GM18868 (cell line): ENCODE data around the gene OPCML.

Experiments used
- ATAC-seq: cut with Tn5 transposase; IDR thresholded peaks from one replicate; pipeline ENCODE4 v1.9.1; 2021; ENCODE audit warnings: mild to moderate bottlenecking, moderate library complexity; ENCODE audit not compliant: unreplicated experiment

The OPCML gene

DNA sequence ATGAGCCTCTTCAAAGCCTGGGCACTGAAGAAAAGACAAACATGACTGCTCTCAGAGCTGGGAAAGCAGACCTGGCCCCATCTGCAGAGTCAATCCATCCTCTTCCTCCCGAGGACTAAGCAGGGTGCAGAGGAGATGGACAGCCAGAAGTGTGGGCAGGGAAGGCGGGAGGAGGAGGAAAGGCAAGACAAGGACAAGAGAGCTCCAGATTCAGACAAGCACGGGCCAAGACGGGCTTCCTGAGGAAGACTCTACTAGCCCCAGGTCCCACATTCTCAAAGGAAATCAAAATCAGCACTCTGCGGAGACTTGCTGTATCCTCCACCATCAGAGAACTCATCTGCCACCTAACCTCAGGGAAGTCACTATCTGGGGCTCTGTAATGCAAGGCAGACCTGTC lies 28.5 kb downstream of the OPCML start:
- ATAC-seq: no peak

DNA sequence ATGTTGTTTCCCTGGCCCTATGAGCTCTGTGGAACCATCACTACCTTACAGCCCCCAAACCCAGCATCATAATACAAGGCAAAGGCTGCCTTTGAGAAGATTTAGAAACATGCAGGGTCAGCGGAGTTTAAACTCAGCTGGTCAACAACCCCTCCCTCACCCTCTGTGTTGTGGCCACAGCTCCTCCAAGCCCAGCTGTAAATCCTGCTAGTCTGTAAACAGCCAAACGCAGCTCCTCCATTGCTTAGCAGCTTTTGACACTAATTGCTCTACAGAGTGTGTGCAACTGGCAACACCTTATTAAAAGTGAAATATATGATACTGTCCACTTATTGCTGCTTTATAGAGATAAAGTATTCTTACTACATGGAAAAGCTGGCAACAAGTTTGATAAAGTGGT lies 29.1 kb downstream of the OPCML start:
- ATAC-seq: no peak

DNA sequence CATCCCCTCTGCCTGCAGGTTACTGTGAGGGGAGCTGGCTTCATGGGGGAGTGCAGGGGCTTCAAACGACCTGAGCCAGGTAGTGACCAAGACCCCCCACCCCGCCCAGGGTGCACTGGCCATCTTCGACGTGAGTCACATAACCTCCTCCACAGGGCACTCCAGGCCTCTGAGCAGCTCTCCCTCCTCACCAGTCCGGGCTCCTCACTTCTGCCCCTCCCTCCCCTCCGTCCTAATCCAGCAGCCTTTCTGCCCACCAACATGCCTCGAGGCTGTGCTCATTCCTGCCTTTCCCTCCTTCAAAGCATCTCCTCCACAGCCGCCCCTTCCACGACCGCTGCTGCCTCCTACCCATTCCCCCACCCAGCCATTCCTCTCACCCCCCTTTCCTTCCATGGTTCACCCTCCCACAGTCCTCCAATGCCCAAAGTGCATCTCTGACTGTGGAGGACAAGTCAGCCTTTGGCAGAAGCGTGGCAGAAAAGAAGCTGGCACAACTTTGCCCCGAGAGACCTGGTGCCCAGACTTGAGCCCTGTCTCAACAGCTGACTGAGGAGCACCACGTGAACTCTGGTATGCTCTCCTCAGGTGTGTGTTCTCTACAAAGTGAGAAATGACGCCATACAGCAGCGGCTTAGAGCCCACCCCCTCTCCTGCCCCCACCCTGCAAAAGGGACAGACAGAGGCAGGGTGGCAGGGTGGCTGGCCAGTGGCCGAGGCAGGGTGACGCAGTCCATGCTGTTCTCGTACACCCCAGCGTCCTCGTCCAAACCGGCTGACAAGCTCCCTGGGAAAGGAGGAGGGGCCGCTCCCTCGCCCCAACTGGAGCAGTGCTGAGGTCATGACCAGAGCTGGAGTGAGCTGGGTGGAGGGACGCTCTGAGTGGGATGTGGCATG lies 30.4 kb downstream of the OPCML start:
- no peak for ATAC-seq

DNA sequence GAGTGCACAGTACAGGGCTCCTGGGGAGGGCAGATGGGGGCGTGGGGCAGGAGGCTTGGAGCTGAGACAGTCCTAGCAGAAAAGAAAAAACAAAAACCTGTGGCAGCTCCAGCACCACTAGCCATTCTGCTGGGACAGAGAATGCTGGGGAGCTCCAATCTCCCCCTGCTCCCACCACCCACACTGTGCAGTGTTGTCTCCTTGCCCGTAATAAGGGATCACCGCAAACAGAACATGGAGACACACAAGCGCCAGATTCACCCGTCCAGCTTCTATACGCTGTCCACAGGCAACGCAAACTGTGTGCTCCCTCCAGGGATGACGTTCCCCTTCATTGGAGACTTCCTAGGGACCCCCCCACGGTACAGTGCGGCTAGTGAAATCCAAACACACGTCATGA lies 31.4 kb downstream of the OPCML start:
- ATAC-seq: no peak

DNA sequence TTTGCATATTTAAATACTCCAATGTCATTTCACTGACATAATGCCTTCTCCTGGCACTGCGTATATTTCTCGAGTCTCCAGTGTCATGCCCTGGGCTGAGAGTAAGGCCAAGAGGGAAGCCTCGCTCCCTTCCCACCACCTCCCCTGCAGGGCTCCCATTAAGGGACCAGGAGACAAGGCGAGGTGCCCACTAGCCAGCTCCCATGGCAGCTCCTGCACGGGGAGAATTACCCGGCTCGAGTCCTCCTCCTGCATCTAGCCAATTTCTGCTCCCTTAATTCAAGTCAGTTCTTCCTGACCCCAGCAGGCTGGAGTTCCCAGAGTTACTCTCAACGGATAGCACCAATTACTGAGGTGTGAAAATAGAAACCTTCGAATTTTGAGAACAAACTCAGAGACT lies 31.9 kb downstream of the OPCML start:
- ATAC-seq: no peak

DNA sequence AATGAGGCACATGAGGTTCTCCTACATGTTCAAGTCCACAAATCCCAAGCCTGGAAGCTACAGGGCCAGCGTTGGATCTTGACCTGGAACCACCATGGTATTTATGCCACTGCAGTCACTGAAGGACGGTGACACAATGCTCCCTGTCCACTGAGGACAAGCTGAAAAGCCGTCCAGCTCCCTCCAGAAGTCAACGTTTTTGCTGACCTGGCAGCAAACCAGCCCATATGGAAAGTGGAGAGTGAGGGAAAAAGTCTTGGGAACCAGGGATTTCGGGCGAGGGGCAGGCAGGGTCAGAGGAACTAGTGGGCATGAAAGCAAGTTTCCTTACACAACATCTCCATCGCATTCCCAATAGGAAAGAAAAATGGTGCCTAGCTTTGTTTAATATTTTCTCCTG lies 33.3 kb downstream of the OPCML start:
- no peak for ATAC-seq

DNA sequence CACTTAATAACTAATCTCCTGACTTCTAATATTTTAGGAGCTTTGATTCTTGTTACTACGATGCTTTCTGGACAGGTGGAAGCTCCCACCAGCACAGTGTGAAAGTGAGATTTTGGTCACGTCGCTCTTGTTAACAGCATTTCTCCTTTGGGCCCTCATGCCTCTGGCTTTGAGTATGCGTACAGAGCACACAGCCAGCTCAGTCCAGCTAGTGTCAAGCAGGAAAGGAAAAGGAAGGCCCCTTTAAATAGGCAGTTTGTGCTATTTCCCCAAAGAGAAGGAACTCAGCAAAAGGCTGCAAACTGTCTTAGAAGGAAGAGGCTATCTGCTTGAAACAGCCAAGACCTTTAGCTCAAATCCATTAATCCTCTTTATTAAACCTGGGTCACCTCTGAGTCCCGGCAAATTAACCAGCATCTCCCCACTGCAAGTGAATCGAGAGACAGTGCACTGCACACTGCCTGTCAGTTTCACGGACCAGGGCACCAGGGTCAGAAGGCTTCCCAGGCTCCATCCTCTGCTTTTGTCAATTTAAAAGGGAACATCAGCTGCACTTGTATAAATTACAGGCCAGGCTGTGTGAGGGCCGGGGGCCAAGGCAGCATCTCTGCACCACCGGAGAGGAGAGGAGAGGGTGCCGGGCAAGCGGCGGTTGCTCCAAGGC lies 34.7 kb downstream of the OPCML start:
- ATAC-seq: no peak

DNA sequence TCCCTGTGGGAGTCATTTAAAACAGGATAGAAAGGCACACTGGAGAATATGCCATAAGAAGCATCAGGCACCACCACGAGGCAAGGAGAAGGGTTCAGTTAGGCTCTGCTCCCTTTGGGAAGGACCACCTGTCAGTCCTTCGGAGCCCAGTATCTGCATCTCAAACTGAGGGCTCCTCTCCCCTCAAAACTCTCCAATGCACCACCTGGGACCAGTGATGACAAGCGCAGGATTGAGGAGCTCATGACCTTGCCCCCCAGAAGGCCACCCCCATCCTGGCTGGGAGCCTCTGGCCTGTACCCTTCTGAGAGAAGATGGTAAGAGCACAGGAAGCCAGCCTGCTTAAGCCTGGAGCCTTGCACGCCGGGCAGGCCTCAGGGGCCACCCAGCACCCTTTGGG lies 39.4 kb downstream of the OPCML start:
- ATAC-seq: no peak

DNA sequence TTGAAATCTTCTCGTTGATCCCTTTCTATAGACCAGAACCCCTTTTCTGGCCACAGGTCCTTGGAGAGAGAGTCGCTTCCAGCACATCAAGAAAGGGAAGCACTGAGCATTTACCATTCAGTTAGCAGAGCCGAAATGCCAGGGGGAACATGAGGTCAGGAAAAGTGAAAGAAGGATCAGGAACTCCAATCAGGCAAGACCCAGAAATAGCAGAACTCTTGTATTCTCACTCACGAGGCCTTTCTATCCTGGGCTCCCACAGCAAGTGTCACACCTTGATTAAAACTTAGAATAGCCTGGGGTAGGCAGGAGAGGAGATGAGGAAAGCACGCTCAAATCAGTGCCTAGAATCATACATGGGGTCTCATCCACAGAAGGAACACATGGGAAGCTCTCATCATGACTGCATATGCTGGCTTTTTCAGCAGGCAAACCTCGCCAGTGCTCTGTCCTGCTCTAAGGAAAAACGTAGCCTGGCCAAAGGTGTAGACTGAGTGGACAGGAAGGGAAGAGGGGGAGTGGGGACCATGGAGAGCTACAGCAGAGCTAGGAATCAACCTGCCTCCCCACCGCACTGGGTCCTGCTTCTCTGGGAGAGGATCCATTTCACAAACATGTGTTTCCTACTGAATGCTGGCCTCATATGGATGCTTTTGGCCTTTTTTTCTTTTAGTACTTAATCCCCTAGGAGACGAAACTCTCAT lies 40.5 kb downstream of the OPCML start:
- no peak for ATAC-seq

DNA sequence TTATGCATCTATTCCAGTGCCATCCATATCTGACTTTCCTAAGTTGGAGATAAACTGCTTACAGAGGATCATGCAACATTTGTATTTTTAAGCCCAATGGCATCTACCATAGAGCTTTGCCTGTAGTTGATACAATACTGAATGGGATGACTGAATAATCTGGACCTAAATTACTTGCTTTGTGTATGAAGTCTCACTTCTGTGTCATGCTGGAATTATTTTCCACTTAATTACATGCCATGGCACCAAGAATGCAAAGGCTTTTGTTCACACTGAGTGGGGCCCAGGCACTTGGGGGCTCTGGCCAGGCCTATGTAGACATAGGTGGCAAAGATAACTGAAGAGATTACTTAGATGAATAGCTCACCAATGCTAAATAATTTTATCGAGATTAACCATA lies 51.6 kb downstream of the OPCML start:
- no peak for ATAC-seq

DNA sequence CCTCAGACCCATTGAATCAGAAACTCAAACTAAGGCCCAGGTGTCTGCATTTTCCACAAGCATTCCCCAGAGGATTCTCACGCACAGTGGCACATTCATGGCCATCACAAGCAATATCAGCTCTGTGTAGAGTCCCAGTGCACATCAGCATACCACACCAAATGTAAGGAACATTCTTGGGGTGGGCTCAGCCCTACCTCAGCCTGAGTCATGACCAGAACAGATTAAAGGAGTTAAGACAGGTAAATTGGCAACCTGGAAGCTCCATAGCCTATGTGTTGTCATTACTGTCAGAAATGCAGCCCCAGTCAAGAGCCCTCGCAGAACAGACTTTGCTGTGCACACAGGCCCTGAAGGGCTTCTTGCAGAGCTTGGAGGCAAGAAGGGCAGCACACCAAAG lies 53.1 kb downstream of the OPCML start:
- ATAC-seq: no peak

DNA sequence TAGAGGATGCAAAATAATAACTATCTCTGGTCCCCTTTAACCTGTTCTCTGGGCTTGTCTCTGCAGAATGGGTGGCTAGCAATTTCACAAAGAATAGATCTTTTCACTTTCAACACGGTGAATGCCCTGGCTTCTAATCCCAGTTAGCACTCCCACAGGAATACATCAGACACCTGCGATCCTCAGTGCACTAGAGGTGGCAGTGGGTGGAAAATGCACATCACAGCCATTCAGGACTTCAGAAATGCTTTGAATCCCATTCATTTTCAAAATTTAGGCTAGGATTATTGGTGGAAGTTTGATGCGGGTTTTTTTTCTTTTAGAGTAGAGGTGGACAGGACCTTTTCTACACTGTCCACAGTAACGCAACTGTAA lies 55.1 kb downstream of the OPCML start:
- no peak for ATAC-seq

DNA sequence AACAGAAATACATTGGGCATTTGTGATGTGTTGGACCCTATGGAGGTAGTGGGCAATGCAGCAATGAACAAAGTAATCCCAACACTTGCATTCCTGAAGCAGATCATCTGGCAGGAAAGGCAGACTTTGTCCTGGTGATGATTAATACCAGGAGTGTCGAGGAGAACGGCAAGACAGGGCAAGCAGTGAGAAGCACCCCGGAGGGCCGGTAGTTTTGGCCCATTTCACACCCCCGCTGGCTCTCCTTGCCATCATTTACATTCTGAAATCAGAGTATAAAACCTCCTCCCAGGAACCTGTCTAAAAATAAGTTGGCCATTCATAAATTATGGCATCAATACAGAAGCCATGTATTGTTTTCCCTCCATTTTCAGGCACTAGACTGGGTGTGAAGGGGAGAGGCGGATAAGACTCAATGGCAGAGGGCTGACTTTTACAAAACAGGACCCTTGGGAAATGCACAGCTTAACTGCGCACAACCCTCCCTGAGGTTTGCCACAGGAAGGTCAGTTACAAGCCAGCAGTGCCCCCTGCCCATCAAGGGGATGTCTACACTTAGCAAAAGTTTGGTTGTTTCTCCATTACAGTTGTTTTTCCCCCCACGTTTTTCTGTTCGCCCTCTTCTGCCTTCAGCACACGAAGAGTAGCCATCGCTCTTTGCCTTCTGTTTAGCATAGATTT lies 55.6 kb downstream of the OPCML start:
- ATAC-seq: no peak

DNA sequence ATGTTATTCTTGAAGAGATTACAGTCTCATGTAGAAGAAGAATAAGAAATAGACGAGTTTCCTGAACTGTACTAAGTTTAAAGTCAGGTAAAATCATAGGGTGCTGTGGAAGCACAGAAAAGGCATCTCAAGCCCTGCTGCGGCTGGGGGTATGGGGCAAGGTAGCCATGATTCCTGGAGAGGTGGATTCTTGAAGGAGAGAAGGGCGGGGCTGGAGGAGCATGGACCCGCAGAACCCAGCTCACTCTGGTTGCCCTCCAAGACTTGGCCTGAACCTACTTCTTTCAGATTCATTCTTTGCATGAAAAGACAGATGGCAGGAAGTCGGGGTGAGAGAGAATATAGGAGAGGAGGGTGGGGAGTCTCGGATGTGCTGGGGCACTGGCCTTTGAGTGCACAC lies 57.8 kb downstream of the OPCML start:
- no peak for ATAC-seq

DNA sequence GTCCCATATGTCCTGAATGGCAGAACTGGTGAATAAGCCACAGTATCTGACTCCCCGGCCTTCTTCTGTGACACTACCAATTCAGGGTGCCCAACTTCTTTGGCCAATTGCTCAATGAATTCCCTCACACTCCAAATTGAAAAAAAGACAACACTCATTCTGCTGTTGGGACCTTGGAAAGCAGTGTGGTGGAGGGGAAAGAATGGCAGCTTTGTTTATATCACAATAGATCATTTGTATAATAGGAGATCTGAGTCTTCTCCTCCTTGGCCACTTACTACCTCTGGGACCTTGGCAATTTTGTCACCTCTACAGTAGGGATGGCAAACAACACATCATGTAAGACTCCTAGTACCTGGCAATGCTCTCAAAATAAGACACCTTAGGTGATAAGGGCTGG lies 64.6 kb downstream of the OPCML start:
- no peak for ATAC-seq

DNA sequence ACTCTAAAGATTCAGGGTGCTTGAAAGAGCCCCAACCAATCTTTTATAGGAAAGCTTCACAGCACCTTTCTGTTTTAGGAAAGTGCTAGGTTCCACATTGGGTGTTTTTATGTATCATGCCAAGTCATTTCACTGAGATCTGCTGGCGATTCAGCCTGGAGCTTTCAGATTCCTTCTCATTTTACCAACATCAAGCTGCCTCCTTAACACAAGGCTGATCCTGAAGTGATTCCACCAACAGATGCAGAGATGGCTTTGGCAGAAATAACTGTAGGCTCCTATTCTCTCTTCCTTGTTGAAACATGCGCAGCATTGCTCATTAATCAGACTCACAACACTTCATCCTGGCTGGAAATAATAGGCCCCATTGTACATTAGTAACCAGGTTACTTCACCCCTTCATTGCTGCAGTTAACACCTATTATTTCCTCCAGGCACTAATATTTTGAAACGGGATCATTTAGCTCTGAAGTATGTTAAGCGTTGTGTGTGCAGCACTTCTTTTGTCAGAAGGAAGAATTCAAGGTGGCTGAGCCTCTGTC lies 89.0 kb downstream of the OPCML start:
- ATAC-seq: no peak

DNA sequence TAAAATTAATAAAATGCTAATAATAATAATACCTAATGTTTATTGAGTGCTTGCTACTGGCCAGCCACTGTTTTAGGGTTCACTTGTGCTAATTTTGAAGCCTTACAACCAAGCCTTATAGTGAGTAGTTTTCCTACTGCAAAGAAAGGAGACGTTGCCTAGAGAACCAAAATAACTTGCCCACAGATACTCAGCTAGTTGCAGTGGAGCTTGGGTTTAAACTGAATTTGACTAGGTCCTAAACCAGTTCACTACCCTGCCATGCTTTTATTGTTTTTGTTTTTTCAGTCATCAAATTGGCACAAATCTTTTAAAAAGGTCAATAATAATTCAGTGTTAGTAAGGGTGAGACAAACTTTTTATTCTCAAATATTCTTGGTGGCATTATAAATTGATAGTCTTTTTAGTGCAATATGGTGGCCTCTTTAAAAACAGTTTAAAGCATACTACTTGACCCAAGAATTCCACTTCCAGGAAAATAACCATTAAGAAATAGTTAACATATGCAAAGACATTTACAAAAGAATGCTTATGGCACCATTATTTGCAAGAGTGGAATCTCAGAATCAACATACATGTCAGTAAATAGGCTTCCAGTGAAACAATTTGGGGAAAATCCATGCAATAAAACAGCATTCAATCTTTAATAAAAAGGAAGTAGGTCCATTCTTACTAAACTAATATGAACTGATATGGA lies 90.2 kb downstream of the OPCML start:
- ATAC-seq: no peak

DNA sequence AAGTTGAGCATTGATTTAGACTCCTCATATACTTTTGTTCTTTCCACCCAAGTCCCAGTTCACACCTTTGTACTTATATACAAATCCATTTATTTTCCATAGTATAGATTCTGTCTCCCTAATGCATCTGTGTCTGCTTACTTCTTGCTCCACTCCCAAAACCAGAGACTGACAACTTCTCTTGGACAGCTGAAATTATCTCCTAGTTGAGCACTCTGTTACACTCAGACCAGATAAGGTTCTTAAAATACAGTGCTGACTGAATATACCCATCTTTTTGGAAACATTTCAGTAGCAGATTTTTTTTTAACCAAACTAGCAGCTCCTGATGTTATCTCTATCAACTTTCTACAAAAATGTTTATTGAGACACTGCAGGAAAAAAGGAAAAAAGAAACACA lies 106.3 kb downstream of the OPCML start:
- no peak for ATAC-seq

DNA sequence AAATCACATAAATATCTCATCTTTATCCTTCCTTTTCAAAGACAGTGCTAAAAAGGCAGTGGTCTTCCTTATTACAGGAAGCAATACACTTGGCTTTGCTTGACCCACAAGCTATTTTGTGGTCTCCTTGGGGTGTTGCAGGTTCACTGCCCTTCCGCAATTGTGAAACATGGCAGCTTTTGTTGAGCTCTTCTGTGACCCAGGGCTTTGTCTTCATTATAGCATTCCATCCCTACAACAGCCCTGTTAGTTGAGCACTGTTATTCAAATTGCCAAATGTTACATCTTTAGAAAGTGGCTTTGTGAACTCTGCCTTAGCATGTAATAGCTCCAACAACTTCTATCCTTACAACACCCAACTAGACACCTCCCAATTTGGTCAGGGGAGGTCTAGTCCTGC lies 107.1 kb downstream of the OPCML start:
- ATAC-seq: no peak

DNA sequence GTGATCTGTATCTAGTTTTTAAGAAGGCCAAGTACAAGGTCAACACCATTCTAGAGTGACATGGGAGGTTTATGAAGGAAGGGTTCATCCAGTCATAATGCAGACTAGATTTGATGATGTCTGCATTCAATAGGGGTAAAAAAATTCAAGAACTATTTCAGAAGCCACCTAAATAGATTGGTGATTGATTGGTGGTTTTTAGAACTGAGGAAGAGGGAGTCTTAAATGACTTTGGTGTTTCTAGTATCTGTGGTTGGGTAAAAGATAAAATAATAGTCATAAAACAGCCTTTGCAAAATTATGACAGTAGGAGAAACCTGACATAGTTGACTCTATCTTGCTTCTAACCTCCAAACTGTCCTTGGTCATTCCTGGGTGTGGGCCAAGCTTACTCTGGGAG lies 114.1 kb downstream of the OPCML start:
- no peak for ATAC-seq

DNA sequence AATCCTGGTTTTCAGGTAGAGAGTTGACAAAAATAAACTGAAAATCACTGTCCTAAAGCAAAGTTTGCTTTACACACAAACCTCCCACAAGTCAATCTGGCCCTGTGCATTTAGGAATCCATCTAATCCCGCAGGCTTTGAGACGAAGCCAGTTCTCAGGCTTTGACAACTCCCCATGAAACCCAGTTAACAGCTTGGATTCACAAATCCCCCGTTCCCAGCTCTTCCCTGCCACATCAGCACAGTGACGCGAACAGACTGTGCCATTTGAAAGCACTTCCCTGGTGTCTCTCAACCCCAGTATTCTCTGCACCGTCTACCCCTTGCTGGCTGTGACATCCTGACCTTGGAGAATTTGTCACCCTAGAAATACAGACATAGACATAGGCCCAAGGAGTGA lies 117.8 kb downstream of the OPCML start:
- no peak for ATAC-seq
